Tibial nerve (tissue), 4 donors: ENCODE data around the gene KLHL25.
A peak's percentile ranks its signal among the peaks of the same experiment; 100 is the strongest.

Source experiments
- EP300 ChIP-seq, 2 donors: sonication (generic); formaldehyde crosslinking; IDR thresholded peaks; one replicate each; pipeline ENCODE4 v1.6.1; 2017; ENCODE audit warnings: antibody characterized with exemption in 2 of 2, mild to moderate bottlenecking in 1 of 2
- POLR2A ChIP-seq, 2 donors: fragments of 450-650 bp; IDR thresholded peaks; one replicate each; pipeline ENCODE4 v1.6.1; 2017; ENCODE audit warnings: antibody characterized with exemption in 2 of 2, mild to moderate bottlenecking in 2 of 2, moderate library complexity in 2 of 2
- TF ChIP-seq, protein P1 (sequence below), 5 experiments: fragments of 200-600 bp in 3 of 5; fragments of 450-650 bp in 2 of 5; sonication (generic) in 3 of 5; IDR thresholded peaks; one replicate each; pipeline ENCODE4 v1.5.1; 2016 to 2019; ENCODE audit warnings: antibody characterized with exemption in 5 of 5, mild to moderate bottlenecking in 3 of 5, moderate library complexity in 2 of 5

GRCh38 chr15:85794598-85795336 lies at the start of gene KLHL25:
- TF ChIP-seq POLR2A (IDR thresholded peaks at IDR 0.05) (peak; percentile 74 to 92), EP300 (IDR thresholded peaks at IDR 0.05) (peak in 1 of 2 donors; percentile 89)
- TF ChIP-seq, protein P1, sequence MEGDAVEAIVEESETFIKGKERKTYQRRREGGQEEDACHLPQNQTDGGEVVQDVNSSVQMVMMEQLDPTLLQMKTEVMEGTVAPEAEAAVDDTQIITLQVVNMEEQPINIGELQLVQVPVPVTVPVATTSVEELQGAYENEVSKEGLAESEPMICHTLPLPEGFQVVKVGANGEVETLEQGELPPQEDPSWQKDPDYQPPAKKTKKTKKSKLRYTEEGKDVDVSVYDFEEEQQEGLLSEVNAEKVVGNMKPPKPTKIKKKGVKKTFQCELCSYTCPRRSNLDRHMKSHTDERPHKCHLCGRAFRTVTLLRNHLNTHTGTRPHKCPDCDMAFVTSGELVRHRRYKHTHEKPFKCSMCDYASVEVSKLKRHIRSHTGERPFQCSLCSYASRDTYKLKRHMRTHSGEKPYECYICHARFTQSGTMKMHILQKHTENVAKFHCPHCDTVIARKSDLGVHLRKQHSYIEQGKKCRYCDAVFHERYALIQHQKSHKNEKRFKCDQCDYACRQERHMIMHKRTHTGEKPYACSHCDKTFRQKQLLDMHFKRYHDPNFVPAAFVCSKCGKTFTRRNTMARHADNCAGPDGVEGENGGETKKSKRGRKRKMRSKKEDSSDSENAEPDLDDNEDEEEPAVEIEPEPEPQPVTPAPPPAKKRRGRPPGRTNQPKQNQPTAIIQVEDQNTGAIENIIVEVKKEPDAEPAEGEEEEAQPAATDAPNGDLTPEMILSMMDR (IDR thresholded peaks at IDR 0.05), result peak in 2 of 5 experiments; percentile 12 to 42
